HCT116 (cell line): ENCODE data around the gene THSD7B. TPM values are rescaled to one million over a fixed set of nuclear protein-coding genes. Genes with fewer than 3 reads are reported as not detected.

Source experiments
- ATAC-seq: fragments of 200-7000 bp; cut with Tn5 transposase; 2 replicates; pipeline ENCODE4 v1.9.1; 2020; ENCODE audit warnings: mild to moderate bottlenecking, moderate library complexity
- BruUV-seq: library from RNA; stranded (reverse); fragments of 400-500 nt; replicated peaks from 2 replicates; lab custom pipeline; 2021; lab: Mats Ljungman, UMichigan
- CTCF ChIA-PET: fragments of 300-600 bp; sonication (Branson Sonifier 250); formaldehyde crosslinking; loops from one replicate; lab custom pipeline; 2021; ENCODE audit warnings: antibody characterized with exemption; lab: Charles Lee
- POLR2A ChIA-PET: fragments of 300-600, 350-600 bp; sonication (Branson Sonifier 250); formaldehyde crosslinking; loops from one replicate; lab custom pipeline; 2021; ENCODE audit warnings: antibody characterized with exemption; lab: Charles Lee
- RAD21 ChIA-PET, 2 experiments: fragments of 300-600 bp; sonication (Branson Sonifier 250); formaldehyde crosslinking; loops; one replicate each; lab custom pipeline; 2023; ENCODE audit warnings: low total read pairs in 2 of 2; ENCODE audit not compliant: uncharacterized antibody in 2 of 2, unreplicated experiment in 2 of 2, low non-redundant PET in 1 of 2; lab: Charles Lee
- DNase-seq: peaks from one replicate; pipeline ENCODE4 v3.0.0-alpha.2; 2010; ENCODE audit warnings: low read depth, low spot score
- H2AFZ ChIP-seq: fragments of 200-600 bp; shearing (Covaris generic), sonication (generic); 2 replicates; pipeline ENCODE4 v1.6.1; 2017; ENCODE audit warnings: low read depth, mixed run types, mixed read lengths, antibody characterized with exemption, low read length; ENCODE audit not compliant: poor library complexity, severe bottlenecking
- H3K27ac ChIP-seq: 2 replicates; pipeline ENCODE4 v1.5.1; 2012; ENCODE audit warnings: low read depth, low read length
- H3K27me3 ChIP-seq: fragments of 200-600 bp; sonication (generic); 2 replicates; pipeline ENCODE4 v1.6.1; 2016; ENCODE audit warnings: mixed run types, low read length, mixed read lengths; ENCODE audit not compliant: insufficient read depth
- H3K36me3 ChIP-seq, 2 experiments: fragments of 200-500 bp in 1 of 2; fragments of 200-600 bp in 1 of 2; sonication (Bioruptor generic) in 1 of 2; sonication (generic) in 1 of 2; 2 replicates each; pipeline versions ENCODE4 v1.5.1 to v1.6.1; 2014 to 2016; ENCODE audit warnings: low read length in 2 of 2, inconsistent platforms in 1 of 2, mixed read lengths in 1 of 2, mixed run types in 1 of 2; ENCODE audit not compliant: insufficient read depth in 2 of 2, control insufficient read depth in 1 of 2
- H3K4me1 ChIP-seq, 2 experiments: fragments of 200-600 bp in 1 of 2; sonication (generic) in 1 of 2; 2 replicates each; pipeline versions ENCODE4 v1.5.1 to v1.6.1; 2012 to 2017; ENCODE audit warnings: low read length in 2 of 2, inconsistent platforms in 1 of 2, mild to moderate bottlenecking in 1 of 2, mixed read lengths in 1 of 2, mixed run types in 1 of 2, moderate library complexity in 1 of 2; ENCODE audit not compliant: insufficient read depth in 2 of 2, control insufficient read depth in 1 of 2
- H3K4me2 ChIP-seq: fragments of 200-600 bp; sonication (generic); 2 replicates; pipeline ENCODE4 v1.6.1; 2017; ENCODE audit warnings: mixed run types, low read length, mixed read lengths
- H3K4me3 ChIP-seq, 2 experiments: fragments of 200-600 bp in 1 of 2; sonication (generic) in 1 of 2; replicated peaks in 1 of 2; 2 replicates each; pipeline ENCODE4 v1.5.1; 2011 to 2016; ENCODE audit warnings: low read length in 2 of 2, control low read depth in 1 of 2, low read depth in 1 of 2, mild to moderate bottlenecking in 1 of 2, mixed read lengths in 1 of 2, mixed run types in 1 of 2
- H3K79me2 ChIP-seq: fragments of 200-600 bp; sonication (generic); 2 replicates; pipeline ENCODE4 v1.6.1; 2017; ENCODE audit warnings: mild to moderate bottlenecking, mixed run types, low read length, moderate library complexity, mixed read lengths; ENCODE audit not compliant: insufficient read depth
- H3K9ac ChIP-seq: fragments of 200-600 bp; sonication (generic); 2 replicates; pipeline ENCODE4 v1.6.1; 2016; ENCODE audit warnings: low read length, mixed read lengths
- H3K9me2 ChIP-seq: fragments of 200-600 bp; sonication (generic), shearing (Covaris generic); 2 replicates; pipeline ENCODE4 v1.6.1; 2017; ENCODE audit warnings: mixed run types, mild to moderate bottlenecking, moderate library complexity; ENCODE audit not compliant: insufficient read depth
- H3K9me3 ChIP-seq, 2 experiments: fragments of 200-500 bp in 1 of 2; fragments of 200-600 bp in 1 of 2; sonication (Bioruptor generic) in 1 of 2; sonication (generic) in 1 of 2; 2 replicates each; pipeline ENCODE4 v1.6.1; 2014 to 2017; ENCODE audit warnings: low read length in 2 of 2, mixed read lengths in 2 of 2, inconsistent platforms in 1 of 2, low read depth in 1 of 2, mild to moderate bottlenecking in 1 of 2, mixed run types in 1 of 2, moderate library complexity in 1 of 2; ENCODE audit not compliant: control insufficient read depth in 1 of 2, insufficient read depth in 1 of 2
- H4K20me1 ChIP-seq: fragments of 200-600 bp; sonication (generic), shearing (Covaris generic); 2 replicates; pipeline ENCODE4 v1.6.1; 2017; ENCODE audit warnings: mixed run types, mild to moderate bottlenecking, moderate library complexity; ENCODE audit not compliant: insufficient read depth
- ATF3 ChIP-seq: IDR thresholded peaks from 2 replicates; pipeline ENCODE4 v1.6.1; 2012
- CBX3 ChIP-seq: IDR thresholded peaks from 2 replicates; pipeline ENCODE4 v1.6.1; 2012; ENCODE audit warnings: low read depth
- CTCF ChIP-seq, 3 experiments: fragments of 200-600 bp in 1 of 3; sonication (generic) in 1 of 3; IDR thresholded peaks in 2 of 3; conservative IDR thresholded peaks in 1 of 3; 2 replicates each; pipeline ENCODE4 v1.5.1; 2012 to 2017; ENCODE audit warnings: low read depth in 2 of 3, low read length in 2 of 3, antibody characterized with exemption in 1 of 3, borderline replicate concordance in 1 of 3, control low read depth in 1 of 3, mild to moderate bottlenecking in 1 of 3, mixed read lengths in 1 of 3, mixed run types in 1 of 3, moderate library complexity in 1 of 3; ENCODE audit not compliant: insufficient read depth in 1 of 3
- ELF1 ChIP-seq: IDR thresholded peaks from 2 replicates; pipeline ENCODE4 v1.6.1; 2012; ENCODE audit warnings: low read depth, borderline replicate concordance
- EZH2phosphoT487 ChIP-seq: fragments of 200-600 bp; IDR thresholded peaks from 2 replicates; pipeline ENCODE4 v1.6.1; 2018; ENCODE audit warnings: antibody characterized with exemption, borderline replicate concordance
- FOSL1 ChIP-seq: IDR thresholded peaks from 2 replicates; pipeline ENCODE4 v1.6.1; 2012; ENCODE audit warnings: low read depth
- JUND ChIP-seq: IDR thresholded peaks from 2 replicates; pipeline ENCODE4 v1.6.1; 2012
- POLR2A ChIP-seq: IDR thresholded peaks from 2 replicates; pipeline ENCODE4 v1.7.0; 2011; ENCODE audit warnings: borderline replicate concordance; ENCODE audit not compliant: insufficient read depth, insufficient read length; ENCODE audit errors: extremely low read depth
- POLR2AphosphoS5 ChIP-seq: IDR thresholded peaks from 2 replicates; pipeline ENCODE4 v1.6.1; 2011; ENCODE audit warnings: mild to moderate bottlenecking, low read depth, low read length, moderate library complexity
- RAD21 ChIP-seq: IDR thresholded peaks from 2 replicates; pipeline ENCODE4 v1.6.1; 2012; ENCODE audit warnings: low read depth, mild to moderate bottlenecking
- SIN3A ChIP-seq: IDR thresholded peaks from 2 replicates; pipeline ENCODE4 v1.6.1; 2012; ENCODE audit warnings: low read depth
- SRF ChIP-seq: IDR thresholded peaks from 2 replicates; pipeline ENCODE4 v1.6.1; 2012; ENCODE audit warnings: low read depth
- ZNF274 ChIP-seq: fragments of 200-500 bp; sonication (Bioruptor generic); IDR thresholded peaks from 2 replicates; pipeline ENCODE4 v1.6.1; 2014; ENCODE audit warnings: mild to moderate bottlenecking, low read depth, low read length, inconsistent platforms
- intact Hi-C: fragments of 100-400 bp; cut with micrococcal nuclease; formaldehyde crosslinking; loops from 2 replicates; pipeline ENCODE4 v1.10.0; 2022
- total RNA-seq: library from RNA; stranded (reverse); gene quantifications from one replicate; pipeline ENCODE4 v1.2.1, GENCODE V29; 2021; ENCODE audit not compliant: unreplicated experiment

Gene THSD7B
- total RNA-seq, 1 experiment from 2014 or later: not detected

- RAD21 ChIA-PET: no interaction called here
- no peaks in the 10 kb centered on the region for H3K27me3 ChIP-seq
- ATAC-seq (no peak), DNase-seq (no peak)
- TF ChIP-seq RAD21 (no peak), ATF3 (no peak), POLR2AphosphoS5 (no peak), ELF1 (no peak), POLR2A (no peak), EZH2phosphoT487 (no peak), SIN3A (no peak), CTCF (IDR thresholded peaks at IDR 0.05 in 2 of 3, conservative IDR thresholded peaks at IDR 0.05 in 1 of 3; ENCODE audit: borderline replicate concordance in 1 of 3, insufficient read depth in 1 of 3, low read depth in 2 of 3, low read length in 2 of 3) (no peak), ZNF274 (no peak), JUND (no peak), SRF (no peak), FOSL1 (no peak), CBX3 (no peak)
- CTCF ChIA-PET: no interaction called here
- H3K4me2 ChIP-seq: no peak overlapping the region
- no peaks in the 10 kb centered on the region for H3K4me1 ChIP-seq
- peaks cover 11 to 13% of the 10 kb centered on the region in 2 experiments; a peak in 2 of 4 replicates for H3K9me3 ChIP-seq
- H3K9me2 ChIP-seq: no peaks in the 10 kb centered on the region
- no peaks in the 10 kb centered on the region for H4K20me1 ChIP-seq
- intact Hi-C loops: no loop called here
- POLR2A ChIA-PET: no interaction called here
- no peak overlapping the region for H3K9ac ChIP-seq
- H3K4me3 ChIP-seq: no peak overlapping the region
- no peaks in the 10 kb centered on the region for H3K36me3 ChIP-seq
- no peaks in the 10 kb centered on the region for H3K79me2 ChIP-seq
- H2AFZ ChIP-seq: no peak overlapping the region
- BruUV-seq: no TSS peak
- no peak overlapping the region for H3K27ac ChIP-seq
Observed at GRCh38 chr2:137420744-137421143, 655.4 kb downstream of the THSD7B start.
